Measurements from ENCODE around the gene TRMT11.

TRMT11 gene

GRCh38 chr6:125944434-125944816 lies 41.9 kb upstream of the TRMT11 start:
- no peaks in the 10 kb centered on the region for H4K20me1 ChIP-seq (ENCODE audit: insufficient read depth, low read length)
- no peaks in the 10 kb centered on the region for H3K36me3 ChIP-seq (ENCODE audit: insufficient read depth, low read length)
- H3K27ac ChIP-seq (ENCODE audit: low read depth, low read length, poor library complexity, severe bottlenecking): no peak overlapping the region
- no peak overlapping the region for H3K4me2 ChIP-seq (ENCODE audit: low read length)
- no peak overlapping the region for H3K9ac ChIP-seq (ENCODE audit: low read length)
- no peaks in the 10 kb centered on the region for H3K9me2 ChIP-seq (ENCODE audit: low read depth, low read length)
- TF ChIP-seq EZH2 (IDR thresholded peaks at IDR 0.05; ENCODE audit: borderline replicate concordance, low read length) (no peak), CTCF (IDR thresholded peaks at IDR 0.05; ENCODE audit: low read length) (no peak)
- H3K9me3 ChIP-seq (ENCODE audit: low read length): no peaks in the 10 kb centered on the region
- no peak overlapping the region for H3K4me3 ChIP-seq (ENCODE audit: low read depth, low read length, poor library complexity, severe bottlenecking)
- no peaks in the 10 kb centered on the region for H3K79me2 ChIP-seq (ENCODE audit: insufficient read depth, low read length)
- H3K4me1 ChIP-seq (ENCODE audit: insufficient read depth, low read length, severe bottlenecking): no peaks in the 10 kb centered on the region
- no peaks in the 10 kb centered on the region for H3F3A ChIP-seq (ENCODE audit: insufficient read depth, low read length)
- no peak overlapping the region for H2AFZ ChIP-seq (ENCODE audit: low read length)
- no peaks in the 10 kb centered on the region for H3K27me3 ChIP-seq (ENCODE audit: insufficient read depth, low read length)

GRCh38 chr6:125944896-125945295 lies 41.4 kb upstream of the TRMT11 start:
- Histone ChIP-seq H3K9me3 (ENCODE audit: low read length) (no peaks in the 10 kb centered on the region), H3K36me3 (ENCODE audit: insufficient read depth, low read length) (no peaks in the 10 kb centered on the region), H3K79me2 (ENCODE audit: insufficient read depth, low read length) (no peaks in the 10 kb centered on the region), H3F3A (ENCODE audit: insufficient read depth, low read length) (no peaks in the 10 kb centered on the region), H2AFZ (ENCODE audit: low read length) (no peak overlapping the region), H3K27ac (ENCODE audit: low read depth, low read length, poor library complexity, severe bottlenecking) (no peak overlapping the region), H3K4me2 (ENCODE audit: low read length) (no peak overlapping the region), H4K20me1 (ENCODE audit: insufficient read depth, low read length) (no peaks in the 10 kb centered on the region), H3K9me2 (ENCODE audit: low read depth, low read length) (no peaks in the 10 kb centered on the region), H3K4me1 (ENCODE audit: insufficient read depth, low read length, severe bottlenecking) (no peaks in the 10 kb centered on the region), H3K27me3 (ENCODE audit: insufficient read depth, low read length) (no peaks in the 10 kb centered on the region), H3K9ac (ENCODE audit: low read length) (no peak overlapping the region), H3K4me3 (ENCODE audit: low read depth, low read length, poor library complexity, severe bottlenecking) (no peak overlapping the region)
- TF ChIP-seq CTCF (IDR thresholded peaks at IDR 0.05; ENCODE audit: low read length) (no peak), EZH2 (IDR thresholded peaks at IDR 0.05; ENCODE audit: borderline replicate concordance, low read length) (no peak)

GRCh38 chr6:125945378-125946141 lies 40.8 kb upstream of the TRMT11 start:
- Histone ChIP-seq H2AFZ (ENCODE audit: low read length) (no peak overlapping the region), H3K27me3 (ENCODE audit: insufficient read depth, low read length) (no peaks in the 10 kb centered on the region), H3F3A (ENCODE audit: insufficient read depth, low read length) (no peaks in the 10 kb centered on the region), H3K79me2 (ENCODE audit: insufficient read depth, low read length) (no peaks in the 10 kb centered on the region), H3K9me2 (ENCODE audit: low read depth, low read length) (no peaks in the 10 kb centered on the region), H3K27ac (ENCODE audit: low read depth, low read length, poor library complexity, severe bottlenecking) (no peak overlapping the region), H4K20me1 (ENCODE audit: insufficient read depth, low read length) (no peaks in the 10 kb centered on the region), H3K4me3 (ENCODE audit: low read depth, low read length, poor library complexity, severe bottlenecking) (no peak overlapping the region), H3K4me2 (ENCODE audit: low read length) (no peak overlapping the region), H3K9me3 (ENCODE audit: low read length) (no peaks in the 10 kb centered on the region), H3K36me3 (ENCODE audit: insufficient read depth, low read length) (no peaks in the 10 kb centered on the region), H3K9ac (ENCODE audit: low read length) (no peak overlapping the region), H3K4me1 (ENCODE audit: insufficient read depth, low read length, severe bottlenecking) (no peaks in the 10 kb centered on the region)
- TF ChIP-seq EZH2 (IDR thresholded peaks at IDR 0.05; ENCODE audit: borderline replicate concordance, low read length): no peak
- no peak for TF ChIP-seq CTCF (IDR thresholded peaks at IDR 0.05; ENCODE audit: low read length)
